ENCODE data around the gene SLC25A47. TPM values are rescaled to one million over a fixed set of nuclear protein-coding genes. Genes with fewer than 3 reads are reported as not detected.
"Not testable (repeated sequence)": the region's sequence is repeated elsewhere in the genome, so short reads cannot be mapped to it uniquely, and the experiment has no call there.

SLC25A47 gene
- total and polyA plus RNA-seq, 2 donors (not counting 3 experiments of a cell fraction or from before 2014, with no cell fraction given): not detected

GRCh38 chr14:100287202-100287997, 35.7 kb upstream of the SLC25A47 start:
- Histone ChIP-seq H3K9me3 (replicated peaks; ENCODE audit: control insufficient read depth, insufficient read depth, low read length) (no peaks in the 10 kb centered on the region), H3K4me1 (ENCODE audit: control insufficient read depth, extremely low read depth, insufficient read depth, low read length) (peaks cover 2% of the 10 kb centered on the region), H3K9ac (replicated peaks; ENCODE audit: extremely low read depth, insufficient read depth, low read length) (no peak overlapping the region), H3K79me2 (ENCODE audit: control insufficient read depth, insufficient read depth, low read length) (no peaks in the 10 kb centered on the region), H4K20me1 (replicated peaks; ENCODE audit: control insufficient read depth, extremely low read depth, insufficient read depth, low read length) (no peaks in the 10 kb centered on the region), H3K4me2 (ENCODE audit: insufficient read depth, low read length) (no peak overlapping the region), H3K27ac (ENCODE audit: insufficient read depth, low read depth, low read length) (no peak overlapping the region), H3K9me1 (replicated peaks; ENCODE audit: control insufficient read depth, extremely low read depth, insufficient read depth, low read length) (no peaks in the 10 kb centered on the region), H2AFZ (ENCODE audit: low read depth, low read length) (no peak overlapping the region), H3K27me3 (ENCODE audit: control insufficient read depth in 2 of 2, insufficient read depth in 2 of 2, low read length in 2 of 2) (no peaks in the 10 kb centered on the region), H3K36me3 (ENCODE audit: control insufficient read depth in 2 of 2, extremely low read depth in 1 of 2, insufficient read depth in 2 of 2, low read length in 2 of 2) (peaks cover 0 to 17% of the 10 kb centered on the region in 2 experiments), H3K4me3 (replicated peaks in 1 of 3; ENCODE audit: insufficient read depth in 1 of 3, low read depth in 1 of 3, low read length in 3 of 3) (no peak overlapping the region)
- dilution Hi-C loops (cut with MboI; ENCODE audit: extremely low pct_ligation_motif_present, low sequenced_read_pairs) (no loop called here), intact Hi-C loops (cut with micrococcal nuclease) (no loop called here)
- TF ChIP-seq, protein P1, sequence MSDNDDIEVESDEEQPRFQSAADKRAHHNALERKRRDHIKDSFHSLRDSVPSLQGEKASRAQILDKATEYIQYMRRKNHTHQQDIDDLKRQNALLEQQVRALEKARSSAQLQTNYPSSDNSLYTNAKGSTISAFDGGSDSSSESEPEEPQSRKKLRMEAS (IDR thresholded peaks at IDR 0.05; ENCODE audit: insufficient read depth, insufficient read length): no peak
- TF ChIP-seq MYC (IDR thresholded peaks at IDR 0.05; ENCODE audit: low read depth, low read length): no peak
- TF ChIP-seq POLR2A (IDR thresholded peaks at IDR 0.05; ENCODE audit: low read depth, low read length): no peak
- TF ChIP-seq, protein P2, sequence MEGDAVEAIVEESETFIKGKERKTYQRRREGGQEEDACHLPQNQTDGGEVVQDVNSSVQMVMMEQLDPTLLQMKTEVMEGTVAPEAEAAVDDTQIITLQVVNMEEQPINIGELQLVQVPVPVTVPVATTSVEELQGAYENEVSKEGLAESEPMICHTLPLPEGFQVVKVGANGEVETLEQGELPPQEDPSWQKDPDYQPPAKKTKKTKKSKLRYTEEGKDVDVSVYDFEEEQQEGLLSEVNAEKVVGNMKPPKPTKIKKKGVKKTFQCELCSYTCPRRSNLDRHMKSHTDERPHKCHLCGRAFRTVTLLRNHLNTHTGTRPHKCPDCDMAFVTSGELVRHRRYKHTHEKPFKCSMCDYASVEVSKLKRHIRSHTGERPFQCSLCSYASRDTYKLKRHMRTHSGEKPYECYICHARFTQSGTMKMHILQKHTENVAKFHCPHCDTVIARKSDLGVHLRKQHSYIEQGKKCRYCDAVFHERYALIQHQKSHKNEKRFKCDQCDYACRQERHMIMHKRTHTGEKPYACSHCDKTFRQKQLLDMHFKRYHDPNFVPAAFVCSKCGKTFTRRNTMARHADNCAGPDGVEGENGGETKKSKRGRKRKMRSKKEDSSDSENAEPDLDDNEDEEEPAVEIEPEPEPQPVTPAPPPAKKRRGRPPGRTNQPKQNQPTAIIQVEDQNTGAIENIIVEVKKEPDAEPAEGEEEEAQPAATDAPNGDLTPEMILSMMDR (IDR thresholded peaks at IDR 0.05; ENCODE audit: extremely low read depth in 1 of 2, insufficient read depth in 1 of 2, low read depth in 1 of 2, low read length in 2 of 2): no peak
- no peak for TF ChIP-seq FOS (IDR thresholded peaks at IDR 0.05; ENCODE audit: borderline replicate concordance, insufficient read depth, low read length)
- no peak for TF ChIP-seq POLR2AphosphoS5 (IDR thresholded peaks at IDR 0.05; ENCODE audit: insufficient read depth, low read depth, low read length)
- TF ChIP-seq GATA2 (IDR thresholded peaks at IDR 0.05; ENCODE audit: insufficient read depth, insufficient read length, low read depth, low read length): no peak
- no peak for TF ChIP-seq JUN (IDR thresholded peaks at IDR 0.05; ENCODE audit: borderline replicate concordance, insufficient read depth, insufficient read length, low read depth)
- no peak for TF ChIP-seq EZH2 (IDR thresholded peaks at IDR 0.05; ENCODE audit: borderline replicate concordance, low read depth, low read length, severe bottlenecking)
- ChIA-PET CTCF (no interaction called here), POLR2A (interaction anchor here (1.1 kb wide), 1 partner anchor 26 kb away, joined by 3 read pairs; no protein-coding TSS in a partner anchor)
- no peak for FAIRE-seq
- no TSS peak for BruUV-seq (replicated peaks)
- DNase-seq (ENCODE audit: low read depth, low spot score): no peak

- ChIA-PET CTCF (interaction anchor here (1.5 kb wide), 1 partner anchor 90 kb away, joined by 3 read pairs; no protein-coding TSS in a partner anchor), POLR2A (interaction anchor here (1.1 kb wide), 1 partner anchor 27 kb away, joined by 3 read pairs; no protein-coding TSS in a partner anchor)
- FAIRE-seq; dilution Hi-C loops (cut with MboI; ENCODE audit: extremely low pct_ligation_motif_present, low sequenced_read_pairs); H4K20me1 ChIP-seq (replicated peaks; ENCODE audit: control insufficient read depth, extremely low read depth, insufficient read depth, low read length); H3K4me3 ChIP-seq (replicated peaks in 1 of 3; ENCODE audit: insufficient read depth in 1 of 3, low read depth in 1 of 3, low read length in 3 of 3); H3K9me3 ChIP-seq (replicated peaks; ENCODE audit: control insufficient read depth, insufficient read depth, low read length); H3K4me1 ChIP-seq (ENCODE audit: control insufficient read depth, extremely low read depth, insufficient read depth, low read length); H3K79me2 ChIP-seq (ENCODE audit: control insufficient read depth, insufficient read depth, low read length); H3K9me1 ChIP-seq (replicated peaks; ENCODE audit: control insufficient read depth, extremely low read depth, insufficient read depth, low read length); H3K4me2 ChIP-seq (ENCODE audit: insufficient read depth, low read length); DNase-seq (ENCODE audit: low read depth, low spot score); H3K27ac ChIP-seq (ENCODE audit: insufficient read depth, low read depth, low read length); H2AFZ ChIP-seq (ENCODE audit: low read depth, low read length); intact Hi-C loops (cut with micrococcal nuclease); H3K9ac ChIP-seq (replicated peaks; ENCODE audit: extremely low read depth, insufficient read depth, low read length); H3K27me3 ChIP-seq (ENCODE audit: control insufficient read depth in 2 of 2, insufficient read depth in 2 of 2, low read length in 2 of 2); BruUV-seq (replicated peaks): not testable (repeated sequence)
- peaks cover 0 to 22% of the 10 kb centered on the region in 2 experiments for H3K36me3 ChIP-seq (ENCODE audit: control insufficient read depth in 2 of 2, extremely low read depth in 1 of 2, insufficient read depth in 2 of 2, low read length in 2 of 2)
These were observed 35.2 kb upstream of the SLC25A47 start for GRCh38 chr14:100287998-100288295.
